Activated CD4-positive, alpha-beta T cell treated with anti-CD3 and anti-CD28 coated beads, Interleukin-2, Interleukin-4, amounts not matched to agents 100 ng/mL and 50 ng/mL, durations not matched to agents 16 hours and 8 hours (primary cell): ENCODE measurements around the gene CEP85L.

Experiments
- DNase-seq: peaks from one replicate; pipeline ENCODE4 v3.0.0-alpha.2; 2020; ENCODE audit warnings: low spot score

The CEP85L gene

DNA sequence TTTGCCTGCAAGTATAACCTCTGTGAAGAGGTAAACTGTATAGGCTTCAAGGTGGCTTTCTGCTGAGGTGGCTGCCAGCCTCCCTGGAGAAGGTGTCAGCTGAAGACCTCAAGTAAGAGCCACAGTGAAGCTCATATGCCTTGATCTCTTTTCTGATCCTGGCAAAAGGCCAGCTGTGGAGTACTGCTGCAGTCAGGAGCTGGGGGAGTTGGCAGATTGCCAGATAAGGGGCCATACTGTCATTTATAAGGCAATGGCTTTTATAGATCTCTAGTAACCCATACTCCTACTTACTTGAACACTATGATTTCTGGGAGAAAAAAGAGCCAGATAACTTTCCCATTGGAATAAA is 8.8 kb upstream of the CEP85L start:
- DNase-seq: no peak

DNA sequence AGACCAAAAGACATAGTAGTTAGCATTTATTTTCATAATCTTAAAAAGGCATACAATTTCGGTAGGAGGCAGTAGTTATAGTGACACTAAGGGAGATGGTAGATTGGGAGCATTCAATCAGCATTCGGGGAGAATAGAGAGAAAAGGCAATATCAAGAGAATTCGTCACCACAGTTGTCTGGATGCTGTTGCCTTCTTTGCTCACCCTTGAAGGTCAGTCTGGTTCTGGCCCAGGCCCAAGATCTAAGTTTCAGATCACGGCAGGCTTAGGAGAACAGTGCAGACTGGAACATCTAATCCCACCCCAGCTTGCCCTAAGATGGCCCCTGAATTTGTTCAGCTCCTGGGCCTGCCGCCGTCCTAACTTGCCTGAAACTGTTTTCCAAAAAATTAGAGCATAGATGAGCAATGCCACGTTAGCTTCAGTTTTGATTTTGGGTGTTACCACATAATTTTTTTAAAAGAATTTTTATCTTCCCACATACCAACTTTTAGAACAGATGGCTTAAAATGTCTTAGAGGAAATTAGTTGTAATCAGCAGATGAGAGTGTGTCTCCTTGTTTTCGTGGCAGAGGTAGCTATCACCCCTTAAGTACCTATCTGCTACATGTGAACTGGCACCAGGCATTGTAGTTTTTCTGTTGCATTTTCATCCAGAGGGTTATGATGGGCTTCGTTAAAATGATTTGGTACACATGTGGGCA is 8.3 kb upstream of the CEP85L start:
- no peak for DNase-seq

- DNase-seq: peak; percentile 38
Observed at GRCh38 chr6:118656847-118657451, 5.6 kb upstream of the CEP85L start.

DNA sequence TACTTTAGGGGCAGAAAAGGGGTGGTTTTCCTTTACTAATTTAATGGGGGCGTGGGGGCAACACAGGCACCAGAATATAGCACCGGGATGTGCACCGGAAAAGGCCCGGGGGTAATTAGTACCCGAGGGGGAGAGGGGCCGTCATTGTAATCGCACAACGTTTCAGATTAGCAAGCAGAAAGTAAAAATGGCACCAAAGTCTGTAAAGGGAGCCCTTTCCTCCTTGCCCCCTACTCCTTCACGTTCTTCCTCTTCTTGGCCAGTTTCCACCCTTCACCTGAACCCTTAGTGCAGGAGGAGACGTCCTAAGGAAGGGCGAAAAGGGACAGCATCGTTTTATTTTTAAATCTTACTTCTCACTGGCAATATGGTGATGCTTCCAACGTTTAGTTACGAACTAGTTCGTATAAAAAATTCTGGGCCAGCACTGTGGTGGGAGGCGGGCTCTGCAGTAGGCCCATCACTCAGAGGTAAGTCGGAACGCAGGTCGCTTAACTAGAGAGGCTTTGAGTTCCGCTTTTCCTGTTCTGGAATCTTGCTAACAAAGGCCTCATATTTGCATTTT is 742 bp upstream of the CEP85L start:
- DNase-seq: no peak

DNA sequence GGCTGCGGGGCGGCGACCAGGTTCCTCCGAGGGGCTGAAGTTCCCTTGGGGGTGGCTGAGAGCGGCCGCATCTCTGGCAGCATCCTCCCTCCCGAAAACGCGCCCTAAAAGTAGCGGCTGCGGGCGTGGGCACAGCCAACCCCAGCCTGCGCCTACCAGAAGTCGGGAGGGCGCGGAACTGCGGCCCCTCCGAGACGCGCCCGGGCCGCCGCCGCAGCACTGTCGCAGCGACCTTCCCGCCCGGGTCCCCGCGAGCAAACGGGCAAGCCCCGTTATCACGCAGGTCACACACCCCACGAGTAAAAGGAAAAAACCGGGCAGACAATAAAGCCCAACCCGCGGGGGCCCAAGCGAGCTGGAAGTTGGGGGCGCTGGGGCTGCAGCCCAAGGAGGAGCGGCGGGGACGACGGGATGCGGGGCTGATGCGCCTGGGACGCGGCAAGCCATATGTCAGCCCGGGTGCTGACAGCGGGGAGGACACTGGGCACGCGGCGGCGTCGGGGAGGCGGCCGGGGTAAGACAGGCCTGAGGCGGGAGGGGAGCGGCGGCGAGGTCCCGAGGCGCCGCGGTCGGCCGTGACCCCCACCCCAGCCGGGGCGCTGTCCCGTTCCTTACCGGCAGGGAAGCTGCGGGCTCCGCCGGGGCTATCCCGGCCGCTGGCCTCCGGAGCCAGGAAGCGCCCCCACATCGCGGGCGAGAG is 659 bp downstream of the CEP85L start:
- peak; percentile 39 for DNase-seq

DNA sequence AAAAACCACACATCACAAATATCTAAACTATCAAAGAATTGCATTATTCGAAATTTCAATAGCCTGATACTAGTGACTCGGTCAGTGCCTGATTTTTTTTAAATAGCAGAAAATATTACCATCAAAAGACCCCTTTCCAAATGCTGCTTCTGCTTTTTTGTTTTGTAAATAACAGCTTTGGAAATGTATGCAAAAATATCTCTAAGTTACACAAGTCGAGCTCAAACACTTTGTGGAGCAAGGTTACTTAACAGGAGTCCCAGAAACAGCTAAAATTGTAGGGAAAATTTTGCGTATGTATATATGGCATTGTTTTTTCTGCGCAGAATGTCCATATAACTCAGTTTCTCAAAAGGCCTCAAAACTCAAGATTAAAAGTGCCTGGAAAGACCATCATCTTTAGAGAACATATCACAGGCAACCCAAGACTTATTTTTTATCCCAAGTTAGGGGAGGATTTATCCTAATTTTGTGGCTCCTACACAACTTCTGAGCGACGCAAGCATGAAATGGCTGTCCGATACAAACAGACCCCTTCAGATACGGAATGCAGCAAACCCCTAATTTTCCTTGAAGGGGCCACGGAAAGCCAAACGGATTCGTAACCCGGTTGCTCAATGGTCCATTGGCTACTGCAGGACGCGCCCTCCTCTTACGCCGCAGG is 1.3 kb downstream of the CEP85L start:
- DNase-seq: no peak

GRCh38 chr6:118648866-118649554 is 2.4 kb downstream of the CEP85L start:
- no peak for DNase-seq

GRCh38 chr6:118646977-118647376 is 4.4 kb downstream of the CEP85L start:
- no peak for DNase-seq

DNA sequence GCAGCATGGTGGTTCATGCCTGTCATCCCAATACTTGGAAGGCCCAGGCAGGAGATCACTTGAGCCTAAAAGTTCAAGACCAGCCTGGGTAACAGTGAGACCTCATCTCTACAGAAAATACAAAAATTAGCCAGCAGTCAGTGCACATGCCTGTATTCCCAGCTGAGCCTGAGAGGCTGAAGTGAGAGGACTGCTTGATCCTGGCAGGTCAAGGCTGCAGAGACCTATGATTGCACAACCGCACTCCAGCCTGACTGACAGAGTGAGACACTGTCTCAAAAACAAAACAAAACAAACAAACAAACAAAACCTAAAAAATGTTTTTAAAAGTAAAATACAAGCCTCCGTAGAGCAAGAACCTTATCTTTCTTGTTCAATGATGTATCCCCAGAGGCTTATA is 6.0 kb downstream of the CEP85L start:
- no peak for DNase-seq

DNA sequence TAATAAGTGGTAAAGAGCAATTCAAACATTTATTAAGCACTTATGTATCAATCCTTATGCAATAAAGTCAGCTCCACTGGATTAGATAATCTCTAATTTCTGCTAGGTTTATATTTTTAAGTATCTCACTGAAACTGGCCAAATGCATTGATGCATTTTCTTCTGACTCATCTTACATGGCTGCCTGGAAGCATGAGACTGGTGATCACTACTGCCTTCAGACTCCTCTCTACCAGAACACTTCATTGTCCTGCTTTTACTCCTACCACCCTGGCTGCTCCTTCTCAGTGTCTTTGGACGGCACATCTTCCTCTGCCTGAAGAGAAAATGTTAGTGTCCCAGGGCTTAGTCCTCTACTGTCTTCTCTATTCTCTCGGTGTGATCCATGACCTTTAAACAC is 7.4 kb downstream of the CEP85L start:
- DNase-seq: no peak

- no peak for DNase-seq
Observed at GRCh38 chr6:118641042-118641441, 10.3 kb downstream of the CEP85L start.

GRCh38 chr6:118639054-118639964 is 12.1 kb downstream of the CEP85L start:
- DNase-seq: no peak

GRCh38 chr6:118638288-118638687 is 13.1 kb downstream of the CEP85L start:
- DNase-seq: no peak

DNA sequence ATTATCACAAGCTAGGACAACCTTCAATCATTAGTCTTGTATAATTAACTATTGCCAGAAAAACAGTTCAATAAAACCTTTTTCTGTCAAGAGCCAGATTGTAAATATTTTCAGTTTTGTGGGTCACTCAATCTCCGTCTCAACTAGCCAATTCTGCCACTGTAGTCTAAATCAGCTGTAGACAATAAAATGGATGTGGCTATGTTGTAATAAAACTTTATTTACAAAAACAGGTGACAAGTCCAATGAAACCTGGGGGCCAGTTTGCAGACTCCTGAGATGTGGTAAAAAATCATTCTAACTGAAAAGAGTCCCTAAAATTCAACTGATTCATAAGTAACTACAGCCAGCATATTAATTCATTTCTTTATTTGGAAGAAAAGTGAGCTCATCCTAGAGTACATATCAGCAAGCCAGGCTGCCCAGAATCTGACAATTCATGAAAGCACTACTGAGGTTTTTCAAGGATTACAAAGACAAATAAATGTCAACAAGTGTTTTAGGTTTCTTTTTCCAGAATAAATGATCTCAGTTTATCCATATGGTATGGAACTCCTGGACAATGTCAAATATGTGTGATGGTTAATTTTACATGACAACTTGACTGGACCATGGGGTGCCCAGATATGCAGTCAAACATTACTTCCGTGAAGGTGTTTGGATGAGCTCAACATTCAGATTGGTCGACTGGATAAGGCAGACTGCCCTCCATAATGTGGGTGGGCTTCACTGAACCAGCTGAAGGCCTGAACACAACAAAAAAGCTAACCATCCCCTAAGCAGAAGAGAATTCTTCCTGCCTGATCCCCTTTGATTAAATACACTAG is 15.3 kb downstream of the CEP85L start:
- DNase-seq: no peak

GRCh38 chr6:118632359-118632758 is 19.0 kb downstream of the CEP85L start:
- DNase-seq: peak; percentile 17

GRCh38 chr6:118630923-118631322 is 20.5 kb downstream of the CEP85L start:
- DNase-seq: no peak

- DNase-seq: no peak
Observed at GRCh38 chr6:118630067-118630466, 21.3 kb downstream of the CEP85L start.

DNA sequence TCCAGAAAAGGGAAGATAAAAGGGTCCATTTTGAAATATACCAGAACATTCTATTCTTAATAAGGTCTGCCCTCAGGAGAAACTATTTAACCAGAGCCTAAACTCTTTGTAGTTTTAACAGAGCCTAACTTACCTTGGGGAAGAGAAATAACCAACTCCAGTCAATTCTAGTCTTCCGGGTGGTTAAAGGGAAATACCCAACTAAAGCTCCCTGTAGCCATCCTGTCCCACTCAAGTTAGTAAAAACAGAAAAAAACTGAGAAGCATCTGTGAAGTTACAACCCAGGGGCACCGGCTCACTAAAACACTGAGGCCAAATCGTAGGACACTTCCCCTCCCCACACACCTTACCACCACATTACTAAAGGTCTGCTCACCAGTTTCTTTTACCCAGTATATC is 23.7 kb downstream of the CEP85L start:
- DNase-seq: no peak

DNA sequence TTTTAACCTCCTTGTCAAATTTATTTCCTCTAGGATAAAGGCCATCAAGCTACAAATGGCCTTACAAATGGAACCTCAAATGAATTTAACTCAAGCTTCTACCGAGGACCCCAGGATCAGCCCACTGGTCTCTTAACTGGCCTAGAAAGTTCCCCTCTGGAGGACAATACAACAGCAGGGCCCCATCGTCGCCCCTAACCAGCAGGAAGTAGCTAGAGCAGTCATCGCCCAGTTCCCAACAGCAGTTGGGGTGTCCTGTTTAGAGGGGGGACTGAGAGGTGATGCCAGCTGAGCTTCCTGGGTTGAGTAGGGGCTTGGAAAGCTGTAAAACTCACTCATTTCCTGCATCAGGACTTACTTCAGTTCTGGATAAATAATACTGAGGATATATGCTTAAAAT is 25.6 kb downstream of the CEP85L start:
- DNase-seq: no peak
